IMR-90 (cell line): Measurements from ENCODE around the gene FGF6. TPM values are rescaled to one million over a fixed set of nuclear protein-coding genes. Genes with fewer than 3 reads are reported as not detected.

Source experiments
- ATAC-seq: fragments of 200-7000 bp; cut with Tn5 transposase; 2 replicates; pipeline ENCODE4 v1.9.1; 2020; ENCODE audit warnings: low read depth, mild to moderate bottlenecking, moderate library complexity
- BruUV-seq: library from RNA; stranded (reverse); fragments of 400-500 nt; replicated peaks from 2 replicates; lab custom pipeline; 2021; lab: Mats Ljungman, UMichigan
- CTCF ChIA-PET: fragments of 300-600 bp; formaldehyde crosslinking; extraction: SDS; loops from one replicate; lab custom pipeline; 2021; ENCODE audit warnings: antibody characterized with exemption; lab: Yijun Ruan, JAX
- POLR2A ChIA-PET: fragments of 300-600 bp; sonication (Branson Sonifier 250); formaldehyde crosslinking; loops from one replicate; lab custom pipeline; 2022; ENCODE audit warnings: antibody characterized with exemption; ENCODE audit not compliant: unreplicated experiment; lab: Charles Lee
- DNase-seq: peaks from one replicate; pipeline ENCODE4 v3.0.0; 2013
- H2AFZ ChIP-seq: replicated peaks from 2 replicates; pipeline ENCODE3; 2013; ENCODE audit warnings: low read length, mild to moderate bottlenecking; ENCODE audit not compliant: poor library complexity
- H2AK5ac ChIP-seq: 2 replicates; pipeline ENCODE4 v1.6.1; 2013; ENCODE audit warnings: low read depth, low read length, inconsistent platforms
- H2AK9ac ChIP-seq: replicated peaks from 2 replicates; pipeline ENCODE3; 2013; ENCODE audit warnings: mild to moderate bottlenecking, low read depth, low read length, moderate library complexity; ENCODE audit not compliant: poor library complexity
- H2BK120ac ChIP-seq: 2 replicates; pipeline ENCODE4 v1.6.1; 2013; ENCODE audit warnings: low read depth, low read length, inconsistent platforms
- H2BK15ac ChIP-seq: 3 replicates; pipeline ENCODE4 v1.6.1; 2013; ENCODE audit warnings: low read depth, low read length, inconsistent platforms
- H2BK20ac ChIP-seq: 2 replicates; pipeline ENCODE4 v1.6.1; 2013; ENCODE audit warnings: low read depth, mild to moderate bottlenecking, inconsistent platforms, low read length, moderate library complexity
- H2BK5ac ChIP-seq: 2 replicates; pipeline ENCODE4 v1.6.1; 2013; ENCODE audit warnings: mild to moderate bottlenecking, low read depth, low read length, inconsistent platforms; ENCODE audit not compliant: poor library complexity, severe bottlenecking
- H3K14ac ChIP-seq: replicated peaks from 2 replicates; pipeline ENCODE4 v1.6.1; 2013; ENCODE audit warnings: low read depth, low read length, inconsistent platforms
- H3K18ac ChIP-seq: 2 replicates; pipeline ENCODE4 v1.6.1; 2013; ENCODE audit warnings: low read depth, low read length, control low read depth
- H3K23ac ChIP-seq: 2 replicates; pipeline ENCODE4 v1.6.1; 2013; ENCODE audit warnings: low read depth, low read length, inconsistent platforms
- H3K27ac ChIP-seq: 2 replicates; pipeline ENCODE4 v1.5.1; 2013; ENCODE audit warnings: mild to moderate bottlenecking, control low read depth, low read length; ENCODE audit not compliant: insufficient read depth
- H3K27me3 ChIP-seq: 2 replicates; pipeline ENCODE4 v1.6.1; 2013; ENCODE audit warnings: low read length; ENCODE audit not compliant: control insufficient read depth, insufficient read depth
- H3K36me3 ChIP-seq: 2 replicates; pipeline ENCODE4 v1.6.1; 2013; ENCODE audit warnings: low read length, mixed read lengths; ENCODE audit not compliant: control insufficient read depth, insufficient read depth
- H3K4ac ChIP-seq: 2 replicates; pipeline ENCODE4 v1.6.1; 2013; ENCODE audit warnings: low read depth, low read length, inconsistent platforms
- H3K4me1 ChIP-seq: 2 replicates; pipeline ENCODE4 v1.6.1; 2013; ENCODE audit warnings: low read length, mixed read lengths; ENCODE audit not compliant: control insufficient read depth, insufficient read depth
- H3K4me2 ChIP-seq: 2 replicates; pipeline ENCODE4 v1.6.1; 2013; ENCODE audit warnings: low read depth, mild to moderate bottlenecking, control low read depth, low read length, moderate library complexity
- H3K4me3 ChIP-seq: 2 replicates; pipeline ENCODE4 v1.5.1; 2013; ENCODE audit warnings: low read depth, mild to moderate bottlenecking, control low read depth, low read length, moderate library complexity; ENCODE audit not compliant: insufficient read depth
- H3K56ac ChIP-seq: 2 replicates; pipeline ENCODE4 v1.6.1; 2013; ENCODE audit warnings: low read length, inconsistent platforms; ENCODE audit not compliant: insufficient read depth; ENCODE audit errors: extremely low read depth
- H3K79me1 ChIP-seq, 2 experiments: 2 replicates each; pipeline ENCODE4 v1.6.1; 2013; ENCODE audit warnings: low read length in 2 of 2, inconsistent platforms in 1 of 2, low read depth in 1 of 2
- H3K9ac ChIP-seq: 2 replicates; pipeline ENCODE4 v1.6.1; 2013; ENCODE audit warnings: low read depth, low read length, control low read depth
- H3K9me1 ChIP-seq: 2 replicates; pipeline ENCODE4 v1.6.1; 2013; ENCODE audit warnings: low read length, inconsistent platforms; ENCODE audit not compliant: insufficient read depth
- H3K9me3 ChIP-seq: 2 replicates; pipeline ENCODE4 v1.6.1; 2013; ENCODE audit warnings: low read length; ENCODE audit not compliant: control insufficient read depth, insufficient read depth
- H4K20me1 ChIP-seq: 2 replicates; pipeline ENCODE4 v1.6.1; 2013; ENCODE audit warnings: low read length, inconsistent platforms; ENCODE audit not compliant: insufficient read depth
- H4K5ac ChIP-seq: 2 replicates; pipeline ENCODE4 v1.6.1; 2013; ENCODE audit warnings: mild to moderate bottlenecking, low read depth, low read length, control low read depth
- H4K8ac ChIP-seq, 2 experiments: 2 replicates each; pipeline ENCODE4 v1.6.1; 2013; ENCODE audit warnings: low read depth in 2 of 2, low read length in 2 of 2, control low read depth in 1 of 2, inconsistent platforms in 1 of 2
- H4K91ac ChIP-seq: 2 replicates; pipeline ENCODE4 v1.6.1; 2013; ENCODE audit warnings: low read depth, low read length, inconsistent platforms; ENCODE audit not compliant: insufficient read depth
- CEBPB ChIP-seq: IDR thresholded peaks from 2 replicates; pipeline ENCODE4 v1.6.1; 2012; ENCODE audit warnings: low read depth, low read length, improper control_type of control experiment
- MAFK ChIP-seq: IDR thresholded peaks from 2 replicates; pipeline ENCODE4 v1.6.1; 2012; ENCODE audit warnings: low read depth, low read length, improper control_type of control experiment
- NFE2L2 ChIP-seq: fragments of 150-350 bp; IDR thresholded peaks from 2 replicates; pipeline ENCODE4 v1.6.1; 2016; ENCODE audit warnings: low read depth, mild to moderate bottlenecking, low read length
- RAD21 ChIP-seq: IDR thresholded peaks from 2 replicates; pipeline ENCODE4 v1.6.1; 2012; ENCODE audit warnings: low read length, improper control_type of control experiment
- RCOR1 ChIP-seq: IDR thresholded peaks from 2 replicates; pipeline ENCODE4 v1.6.1; 2012; ENCODE audit warnings: mild to moderate bottlenecking, low read length, improper control_type of control experiment; ENCODE audit not compliant: insufficient replicate concordance
- WGBS, 2 experiments: methylation state at CpG; one replicate each; pipeline versions ENCODE4 v1.1.5 to v1.1.7; 2013; ENCODE audit warnings: missing lambda C conversion rate in 2 of 2; ENCODE audit not compliant: insufficient read length in 1 of 2; ENCODE audit errors: extremely low coverage in 2 of 2; 5-methylcytosine and 5-hydroxymethylcytosine counted together
- dilution Hi-C: fragments of 300-500 bp; cut with HindIII; formaldehyde crosslinking; loops from one replicate; pipeline ENCODE4 v1.14.3; 2018; ENCODE audit warnings: low sequenced_read_pairs; ENCODE audit not compliant: unreplicated experiment
- in situ Hi-C: fragments of 300-500 bp; cut with MboI; formaldehyde crosslinking; loops from 3 replicates; pipeline ENCODE4 v1.14.3; 2019; ENCODE audit warnings: low sequenced_read_pairs, inconsistent platforms, mixed read lengths
- intact Hi-C: fragments of 100-400 bp; cut with micrococcal nuclease; formaldehyde crosslinking; loops from 2 replicates; pipeline ENCODE4 v1.10.0; 2022
- polyA plus RNA-seq, 3 experiments: library from polyadenylated mRNA; depleted of rRNA; stranded (reverse); fragments of >200 nt; gene quantifications; 2 replicates each; pipeline ENCODE4 v1.2.3, GENCODE V29; 2012; ENCODE audit warnings: low replicate concordance in 1 of 3
- total RNA-seq: library from RNA; depleted of rRNA; stranded (reverse); fragments of >200 nt; gene quantifications from 2 replicates; pipeline ENCODE4 v1.2.3, GENCODE V29; 2012
- TF ChIP-seq, protein P1 (sequence below): fragments of 150-350 bp; IDR thresholded peaks from 2 replicates; pipeline ENCODE4 v1.6.1; 2016; ENCODE audit warnings: low read depth, mild to moderate bottlenecking, low read length, moderate library complexity, borderline replicate concordance

FGF6 gene
- total and polyA plus RNA-seq, 2 of the 4 experiments (the other 2 are of a cell fraction) = not detected

DNA sequence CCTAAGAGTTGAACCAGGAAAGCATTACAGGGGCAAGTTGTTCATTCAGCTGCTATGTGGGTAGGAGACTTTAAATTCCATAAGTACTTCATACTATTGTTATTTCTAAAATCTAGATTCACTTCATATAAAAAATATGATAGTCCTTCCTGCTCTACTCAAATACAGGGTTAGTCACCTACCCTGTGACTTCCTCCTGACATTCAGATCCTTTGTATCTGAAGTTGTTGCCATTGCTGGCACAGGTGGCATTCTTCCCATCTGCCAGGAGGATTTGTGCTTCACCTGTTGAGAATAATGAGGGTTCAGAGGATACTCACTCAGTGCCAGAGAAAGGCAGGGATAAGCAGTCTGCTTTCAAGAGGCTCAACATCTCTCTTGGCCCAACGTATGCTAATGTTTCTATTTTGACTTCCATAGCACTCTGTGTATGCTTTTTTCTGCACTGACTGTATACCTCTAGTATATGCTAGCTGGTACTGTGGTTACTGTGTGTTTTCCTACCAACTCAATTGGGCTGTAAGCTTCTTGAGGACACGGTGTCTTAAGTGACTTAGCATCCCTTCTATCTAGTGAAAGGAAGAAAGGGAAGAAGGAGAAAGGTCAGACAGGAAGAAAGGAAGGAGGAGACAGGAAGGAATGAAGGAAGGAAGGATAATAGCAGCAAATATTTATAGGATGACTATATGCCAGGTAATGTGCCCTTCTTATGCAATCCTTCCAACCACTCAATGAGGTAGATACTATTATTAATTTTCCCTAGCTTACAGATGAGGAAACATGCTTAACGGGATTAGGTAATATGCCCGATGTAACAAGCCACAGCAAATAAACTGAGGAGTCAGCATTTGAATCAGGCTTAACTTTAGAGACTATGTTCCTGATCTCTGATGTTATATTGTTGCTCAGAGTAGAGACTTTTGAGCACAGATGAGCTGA lies 38.5 kb upstream of the FGF6 start:
- H3K56ac ChIP-seq = no peak overlapping the region
- no peak overlapping the region for H4K91ac ChIP-seq
- no peaks in the 10 kb centered on the region for H3K9me1 ChIP-seq
- H3K9me3 ChIP-seq = no peaks in the 10 kb centered on the region
- H3K9ac ChIP-seq = no peak overlapping the region
- no peak overlapping the region for H3K4me3 ChIP-seq
- H2BK20ac ChIP-seq = no peak overlapping the region
- POLR2A ChIA-PET = no interaction called here
- dilution Hi-C loops (no loop called here), in situ Hi-C loops (no loop called here), intact Hi-C loops (no loop called here)
- H2BK5ac ChIP-seq = no peak overlapping the region
- no peak overlapping the region for H3K23ac ChIP-seq
- no peak overlapping the region for H2BK120ac ChIP-seq
- BruUV-seq = no TSS peak
- no peaks in the 10 kb centered on the region for H4K20me1 ChIP-seq
- 0 out of 2 replicates have a peak, but pooled peaks cover 3% of the 10 kb centered on the region for H3K36me3 ChIP-seq
- no peaks in the 10 kb centered on the region for H3K4me1 ChIP-seq
- H4K5ac ChIP-seq = no peak overlapping the region
- H2AK9ac ChIP-seq = no peak overlapping the region
- H3K4me2 ChIP-seq = no peak overlapping the region
- no peak for DNase-seq
- no CpG with 5 or more reads among the region's 4 CpGs for WGBS, 2 experiments
- H3K27ac ChIP-seq = no peak overlapping the region
- H3K79me1 ChIP-seq = no peaks in the 10 kb centered on the region
- H2AK5ac ChIP-seq = no peak overlapping the region
- H2AFZ ChIP-seq = no peak overlapping the region
- no peaks in the 10 kb centered on the region for H3K27me3 ChIP-seq
- no peak overlapping the region for H3K18ac ChIP-seq
- CTCF ChIA-PET = no interaction called here
- ATAC-seq = no peak
- no peak overlapping the region for H3K4ac ChIP-seq
- no peak overlapping the region for H4K8ac ChIP-seq
- H2BK15ac ChIP-seq = no peak overlapping the region
- TF ChIP-seq MAFK (0 out of 2 replicates have a peak, but pooled peaks have one; percentile 16), NFE2L2 (no peak), RAD21 (no peak), RCOR1 (no peak), CEBPB (no peak)
- TF ChIP-seq, protein P1, sequence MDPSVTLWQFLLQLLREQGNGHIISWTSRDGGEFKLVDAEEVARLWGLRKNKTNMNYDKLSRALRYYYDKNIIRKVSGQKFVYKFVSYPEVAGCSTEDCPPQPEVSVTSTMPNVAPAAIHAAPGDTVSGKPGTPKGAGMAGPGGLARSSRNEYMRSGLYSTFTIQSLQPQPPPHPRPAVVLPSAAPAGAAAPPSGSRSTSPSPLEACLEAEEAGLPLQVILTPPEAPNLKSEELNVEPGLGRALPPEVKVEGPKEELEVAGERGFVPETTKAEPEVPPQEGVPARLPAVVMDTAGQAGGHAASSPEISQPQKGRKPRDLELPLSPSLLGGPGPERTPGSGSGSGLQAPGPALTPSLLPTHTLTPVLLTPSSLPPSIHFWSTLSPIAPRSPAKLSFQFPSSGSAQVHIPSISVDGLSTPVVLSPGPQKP = no peak
- H3K14ac ChIP-seq = no peak overlapping the region
